NK-92 (cell line): ENCODE results near the gene C11orf91.
"Not testable (repeated sequence)": the region's sequence is repeated elsewhere in the genome, so short reads cannot be mapped to it uniquely, and the experiment has no call there.

Source experiments
- DNase-seq: peaks from one replicate; lab custom pipeline; 2025; ENCODE audit not compliant: unreplicated experiment; lab: John Stamatoyannopoulos, UW

Gene C11orf91

DNA sequence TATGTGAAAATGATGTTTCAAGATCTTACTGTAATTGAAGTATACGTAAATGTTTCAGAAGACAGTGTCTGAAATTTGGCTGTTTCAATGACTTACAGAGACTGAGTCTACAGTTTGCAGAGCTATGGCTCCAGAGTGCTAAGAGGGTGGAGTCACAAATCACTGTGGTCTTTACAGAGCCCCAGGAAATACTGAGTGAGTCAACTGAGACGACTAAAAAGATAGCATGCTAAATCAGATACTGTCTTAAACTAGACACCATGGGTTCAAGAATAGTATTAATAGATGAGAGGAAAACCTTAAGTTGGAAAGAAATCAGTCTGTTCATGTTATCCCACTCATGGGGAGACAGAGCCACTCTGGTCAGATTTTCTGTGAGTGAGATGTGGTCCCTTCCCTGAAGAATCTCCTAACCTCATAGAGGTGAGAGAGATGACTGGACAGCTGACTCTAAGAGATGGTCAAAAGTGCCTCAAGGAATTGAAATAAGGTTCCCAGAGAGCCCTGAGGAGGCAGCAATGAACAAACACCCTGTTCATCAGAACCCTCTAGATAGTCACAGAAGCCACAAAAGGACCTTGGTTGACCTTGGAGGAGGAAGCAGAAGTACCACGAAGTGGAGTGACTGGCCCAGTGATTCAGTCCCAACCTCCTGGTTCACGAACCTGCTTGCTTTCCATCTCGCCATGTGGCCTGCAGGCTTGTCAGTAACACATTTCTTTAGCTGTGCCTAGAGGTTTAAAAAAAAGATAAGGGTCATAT is 30.2 kb downstream of the C11orf91 start:
- DNase-seq, result no peak

DNA sequence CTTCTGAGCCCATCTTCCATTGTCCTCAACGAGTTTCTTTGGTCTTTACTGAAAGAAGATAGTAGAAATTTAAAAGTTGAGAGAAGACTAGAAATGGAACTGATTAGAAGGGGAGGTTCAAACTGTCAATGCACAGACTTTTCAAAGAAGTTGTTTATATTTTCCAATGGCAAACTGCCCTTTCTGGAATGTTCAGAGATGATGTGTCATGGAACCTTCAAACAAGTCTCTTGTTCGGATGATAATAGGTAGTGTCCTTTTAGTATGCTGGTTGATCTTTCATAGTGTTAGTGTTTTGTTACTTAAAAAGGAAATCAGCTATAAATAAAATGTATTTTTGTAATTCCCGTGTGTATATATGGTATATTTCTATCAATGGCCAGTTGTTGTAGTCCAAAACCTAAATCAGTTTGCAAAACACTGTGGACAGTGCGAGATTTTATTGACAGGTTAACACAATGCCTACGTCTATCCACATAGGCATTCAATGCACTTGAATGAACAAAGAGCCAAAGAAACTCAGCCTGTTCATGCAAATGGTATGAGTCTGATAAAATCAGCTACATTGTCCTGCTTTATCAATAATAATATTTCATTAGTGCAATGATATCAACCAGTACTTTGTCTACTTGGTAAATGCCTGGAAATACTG is 30.9 kb downstream of the C11orf91 start:
- DNase-seq, result no peak

DNA sequence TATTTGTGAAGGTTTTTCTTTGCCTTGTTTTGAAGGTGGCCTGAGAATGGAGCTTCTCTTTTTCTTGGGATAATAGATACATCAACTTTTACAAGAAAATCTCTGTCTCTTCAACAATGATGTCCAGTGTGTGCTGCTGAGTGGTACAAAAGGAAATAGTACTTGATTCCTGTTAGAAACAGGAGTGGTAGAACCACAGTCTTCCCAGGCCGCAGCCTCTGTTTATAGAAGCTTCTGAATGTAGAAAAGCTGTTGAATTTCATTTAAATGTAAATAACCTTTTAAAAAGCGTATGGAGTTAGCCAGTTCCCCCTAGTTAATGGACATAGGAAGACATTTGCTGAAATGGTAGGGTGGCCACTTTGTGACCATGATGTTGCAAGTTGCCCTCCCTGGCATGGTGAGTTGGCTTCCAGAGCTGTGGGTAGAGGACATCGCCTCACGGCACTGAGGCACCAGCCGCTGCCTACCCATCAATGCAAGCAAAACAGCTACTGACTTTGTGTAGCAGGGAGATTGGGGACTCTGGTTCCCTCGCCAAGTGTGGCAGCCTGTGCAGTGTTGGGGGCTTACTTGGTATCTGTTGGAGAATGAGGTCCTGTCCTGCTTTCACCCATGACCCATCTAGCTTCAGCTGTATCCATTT is 31.6 kb downstream of the C11orf91 start:
- DNase-seq, result no peak

DNA sequence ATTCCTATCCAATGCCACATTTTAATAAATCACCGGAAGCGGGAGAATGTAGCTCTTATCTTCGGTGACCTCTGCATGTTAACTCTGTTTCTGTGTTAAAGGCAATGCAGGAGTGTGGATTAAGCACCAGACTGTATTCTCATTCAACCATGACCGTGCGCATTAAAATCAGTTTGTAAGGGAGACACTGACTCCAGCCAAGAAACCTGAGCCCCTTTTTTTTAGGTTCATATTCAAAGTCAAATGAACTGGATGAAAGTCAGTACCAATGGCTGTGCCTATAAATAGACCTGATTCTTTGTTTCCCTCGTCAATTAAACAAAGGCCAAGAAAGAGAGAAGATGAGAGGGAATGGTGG is 32.2 kb downstream of the C11orf91 start:
- no peak for DNase-seq

DNA sequence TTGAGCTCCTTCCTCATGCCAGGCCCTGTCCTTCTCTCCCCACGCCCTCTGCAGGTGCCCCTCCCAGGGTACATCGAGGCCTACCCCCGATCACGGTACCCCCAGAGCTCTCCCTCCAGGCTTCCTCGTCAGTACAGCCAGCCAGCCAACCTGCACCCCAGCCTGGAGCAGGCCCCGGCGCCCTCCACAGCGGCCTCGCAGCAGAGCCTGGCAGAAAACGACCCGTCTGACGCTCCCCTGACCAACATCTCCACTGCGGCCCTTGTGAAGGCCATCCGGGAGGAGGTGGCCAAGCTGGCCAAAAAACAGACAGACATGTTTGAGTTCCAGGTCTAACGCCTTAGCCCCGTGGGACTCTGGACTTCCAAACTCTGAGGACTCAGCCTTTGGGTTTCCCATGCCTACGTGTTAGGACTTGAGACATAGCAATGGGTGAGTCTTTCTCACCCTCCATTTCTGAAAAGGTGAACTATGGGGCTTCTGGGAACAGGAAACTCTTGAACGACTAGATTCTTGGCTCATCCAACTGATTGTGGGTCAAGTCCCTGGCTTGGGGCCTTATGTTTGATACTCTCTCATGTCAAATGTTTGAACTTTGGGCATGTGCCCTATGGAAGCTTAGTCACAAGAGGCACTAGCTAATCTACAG is 32.7 kb downstream of the C11orf91 start:
- DNase-seq, result no peak

DNA sequence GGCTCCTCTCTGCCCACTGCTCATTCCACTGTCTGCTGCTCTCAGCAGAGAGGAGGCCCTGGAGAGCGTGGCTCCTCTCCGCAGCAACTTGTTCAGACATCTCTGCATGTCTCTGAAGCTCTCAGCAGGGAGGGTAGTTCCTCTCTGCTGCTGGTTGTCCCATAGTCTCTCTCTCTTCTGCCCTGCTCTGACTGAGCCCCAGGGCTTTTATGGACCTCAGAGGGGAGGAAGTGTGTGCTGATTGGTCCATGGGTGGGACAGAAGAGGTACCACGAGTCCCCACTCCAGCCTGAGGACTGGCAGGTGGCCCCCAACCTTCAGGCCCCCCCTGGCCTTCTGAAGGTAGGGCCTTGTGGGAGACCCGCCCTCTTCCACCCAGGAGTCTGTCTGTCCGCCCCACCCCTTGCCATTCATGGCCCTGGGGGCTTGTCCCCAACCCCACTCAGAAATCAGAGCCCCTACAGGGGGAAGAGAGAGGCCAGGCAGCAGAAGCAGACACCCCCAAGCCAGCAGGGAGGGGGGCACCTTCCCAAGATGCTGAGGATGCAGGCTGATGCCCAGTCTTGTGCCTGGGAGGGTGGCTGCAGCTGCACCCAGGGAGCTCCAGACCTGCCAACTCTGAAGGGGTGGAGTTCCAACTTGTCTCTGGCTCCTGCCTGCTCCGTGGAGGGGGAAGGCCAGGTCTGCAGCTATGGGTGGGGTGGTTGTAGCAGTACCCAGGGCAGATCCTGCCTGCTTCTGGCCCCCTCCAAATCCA is 35.1 kb downstream of the C11orf91 start:
- no peak for DNase-seq

DNA sequence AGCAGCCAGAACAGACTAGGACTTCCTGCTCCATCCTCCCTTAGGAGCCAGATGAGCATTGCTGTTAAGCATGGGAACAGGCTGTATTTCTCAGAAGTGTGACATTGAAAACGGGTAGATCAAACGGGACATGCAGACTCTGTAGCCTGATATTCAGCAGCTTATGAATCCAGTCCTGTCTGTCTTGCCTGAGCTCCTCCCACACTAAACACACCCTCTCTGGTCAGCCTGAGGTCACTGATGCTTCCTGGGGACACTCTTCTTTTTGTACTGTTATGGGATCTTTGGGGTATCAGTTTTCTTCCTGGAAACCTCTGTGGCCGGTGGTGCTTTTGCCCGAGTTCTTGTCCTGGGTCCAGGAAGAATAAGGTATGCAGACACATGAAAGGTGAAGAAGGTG is 35.8 kb downstream of the C11orf91 start:
- DNase-seq, result no peak

DNA sequence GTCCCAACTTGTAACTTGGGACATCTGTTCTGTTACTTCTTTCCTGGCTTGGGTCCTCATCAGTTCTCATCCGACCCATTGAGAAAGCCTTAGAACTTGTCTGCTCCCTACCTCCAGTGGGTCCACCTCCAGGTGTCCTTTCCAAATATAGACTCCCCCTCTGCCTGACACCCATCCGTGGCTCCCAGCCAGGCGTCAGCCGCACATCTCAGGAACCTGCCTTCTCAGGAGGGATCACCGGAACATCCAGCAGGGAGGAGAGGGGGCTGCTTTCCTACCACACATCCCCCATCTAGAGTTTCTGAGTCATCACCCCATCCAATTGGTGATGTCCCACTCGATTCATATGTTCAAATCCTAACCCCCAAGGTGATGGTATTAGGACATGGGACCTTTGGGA is 36.5 kb downstream of the C11orf91 start:
- DNase-seq, result no peak

DNA sequence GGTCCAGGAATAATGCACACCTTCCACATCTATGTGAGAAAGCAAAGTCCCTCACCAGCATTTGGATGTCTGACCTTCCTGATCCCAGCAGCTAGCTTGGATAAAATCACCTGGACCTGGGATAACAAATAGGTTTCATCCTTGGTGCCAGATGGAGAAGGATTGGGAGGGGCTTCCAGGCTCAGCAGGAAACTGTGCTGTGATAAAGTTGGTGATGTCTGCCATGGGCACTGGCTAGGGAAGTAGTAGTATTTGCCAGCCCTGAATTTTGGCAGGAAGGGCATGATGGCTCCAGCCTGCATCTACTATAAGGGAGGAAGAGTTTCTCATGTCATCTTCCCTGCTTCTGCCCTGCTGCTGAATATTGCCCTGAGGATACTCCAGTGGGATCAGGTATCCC is 37.5 kb downstream of the C11orf91 start:
- no peak for DNase-seq

DNA sequence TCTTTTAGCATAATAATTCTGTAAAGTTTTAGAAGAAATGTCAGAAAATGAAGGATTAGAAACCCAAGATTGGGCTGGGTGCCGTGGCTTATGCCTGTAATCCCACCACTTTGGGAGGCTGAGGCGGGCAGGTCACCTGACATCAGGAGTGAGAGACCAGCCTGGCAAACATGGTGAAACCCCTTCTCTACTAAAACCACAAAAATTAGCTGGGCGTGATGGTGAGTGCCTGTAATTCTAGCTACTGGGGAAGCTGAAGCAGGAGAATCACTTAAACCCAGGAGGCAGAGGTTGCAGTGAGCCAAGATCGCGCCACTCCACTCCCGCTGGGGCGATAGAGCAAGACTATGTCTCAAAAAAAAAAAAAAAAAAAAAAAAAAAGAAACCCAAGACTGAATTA is 39.1 kb downstream of the C11orf91 start:
- DNase-seq, result not testable (repeated sequence)

DNA sequence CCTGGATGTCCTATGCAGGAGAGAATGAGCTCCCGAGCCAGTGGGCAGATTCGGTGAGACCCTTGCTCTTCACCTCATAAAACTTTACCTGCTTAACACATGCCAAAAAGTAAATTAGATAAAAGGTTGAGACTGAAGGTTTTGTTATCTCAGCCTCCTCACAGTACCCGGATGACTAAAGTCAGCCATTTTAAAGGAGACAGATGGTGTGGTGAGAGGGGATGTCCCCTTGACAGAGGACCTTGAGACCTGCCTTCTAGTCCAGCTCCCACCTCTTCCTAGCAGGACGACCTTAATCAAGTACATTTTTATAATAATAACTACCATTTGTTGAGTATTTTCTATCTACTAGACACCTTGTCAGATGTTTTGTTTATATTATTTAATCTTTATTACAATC is 39.7 kb downstream of the C11orf91 start:
- no peak for DNase-seq

DNA sequence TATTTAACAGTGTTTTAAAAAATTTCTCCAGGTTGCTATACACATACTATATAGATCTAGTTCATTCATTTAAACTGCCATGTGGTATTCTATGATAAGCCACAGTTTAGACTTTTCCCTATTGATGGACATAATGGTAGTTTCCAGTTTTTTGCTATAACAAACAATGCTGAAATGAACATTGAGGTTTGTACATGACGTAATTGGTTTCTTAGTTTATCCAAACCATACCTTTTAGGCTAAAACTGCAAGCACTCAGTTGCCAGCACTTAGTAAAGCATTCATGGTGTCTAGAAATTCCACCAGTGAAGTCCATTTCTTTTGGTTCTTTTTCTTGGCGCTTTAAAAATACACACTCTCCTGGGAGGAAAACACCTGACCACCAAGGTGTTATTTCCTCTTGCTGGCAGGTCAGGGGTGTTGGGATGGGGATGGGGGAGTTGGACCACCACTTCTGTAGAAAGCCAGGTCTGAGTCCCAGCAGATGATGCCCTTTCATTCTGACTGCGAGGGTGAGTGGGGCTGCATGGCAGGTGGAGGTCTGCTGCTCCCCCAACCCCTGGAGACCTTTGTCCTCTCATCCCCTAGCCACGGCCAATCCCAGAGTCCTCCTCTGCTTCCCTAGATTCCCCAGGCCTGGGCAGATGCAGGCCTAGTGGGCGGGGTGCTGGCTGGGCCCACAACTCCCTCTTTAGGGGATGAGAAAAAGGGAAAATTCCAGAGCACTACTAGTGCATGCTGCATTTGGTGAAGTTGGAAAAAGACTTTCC is 41.1 kb downstream of the C11orf91 start:
- DNase-seq, result no peak

DNA sequence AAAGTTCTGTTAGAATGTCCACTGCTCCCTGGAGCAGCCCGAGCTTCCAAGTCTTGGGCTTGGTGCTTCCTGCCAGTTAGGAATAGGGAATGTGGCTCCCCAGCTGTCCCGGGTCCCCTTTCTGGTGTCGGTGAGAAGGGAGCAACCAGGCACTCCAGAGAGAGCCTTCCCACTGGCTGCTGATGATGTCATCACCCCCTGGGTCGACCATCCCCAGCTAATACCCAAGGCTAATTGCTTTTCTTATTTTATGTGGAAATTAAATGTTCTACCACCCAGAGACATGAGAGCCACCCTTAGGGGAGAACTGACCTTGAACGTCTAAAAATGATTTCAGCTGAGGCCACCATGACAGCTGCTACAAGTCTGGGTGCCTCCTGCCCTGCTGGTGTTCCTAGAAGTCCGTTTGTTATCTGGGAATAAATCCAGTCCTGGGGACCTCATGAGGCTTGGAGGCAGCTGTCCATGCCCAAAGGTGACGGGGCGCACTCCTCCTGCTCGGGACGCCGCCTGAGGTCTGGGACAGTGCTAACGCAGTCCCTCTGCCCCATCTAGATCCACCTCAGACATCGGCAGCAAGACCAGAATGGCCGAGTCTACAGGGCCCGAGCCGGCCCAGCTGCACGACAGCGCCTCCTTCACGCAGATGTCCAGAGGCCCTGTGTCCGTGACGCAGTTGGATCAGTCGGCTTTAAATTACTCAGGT is 42.3 kb downstream of the C11orf91 start:
- no peak for DNase-seq

DNA sequence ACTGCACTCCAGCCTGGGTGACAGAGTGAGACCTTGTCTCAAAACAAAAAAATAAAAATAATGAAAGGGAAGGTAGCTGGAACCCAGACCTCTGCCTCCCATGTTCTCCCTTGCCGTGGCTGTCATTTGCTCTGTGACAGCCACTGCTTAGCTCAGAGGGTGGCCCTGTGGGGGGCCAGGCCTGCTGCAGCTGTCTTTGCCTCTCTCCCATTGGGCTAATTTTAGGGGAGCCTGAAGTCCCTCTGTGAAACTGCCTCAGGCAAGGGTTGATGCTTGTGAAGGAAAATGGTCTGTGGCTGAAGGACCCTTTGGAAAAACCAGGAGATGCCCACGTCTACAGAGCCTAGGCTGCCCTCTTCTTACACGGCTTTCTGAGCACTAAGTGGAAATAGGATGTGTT is 42.9 kb downstream of the C11orf91 start:
- no peak for DNase-seq

DNA sequence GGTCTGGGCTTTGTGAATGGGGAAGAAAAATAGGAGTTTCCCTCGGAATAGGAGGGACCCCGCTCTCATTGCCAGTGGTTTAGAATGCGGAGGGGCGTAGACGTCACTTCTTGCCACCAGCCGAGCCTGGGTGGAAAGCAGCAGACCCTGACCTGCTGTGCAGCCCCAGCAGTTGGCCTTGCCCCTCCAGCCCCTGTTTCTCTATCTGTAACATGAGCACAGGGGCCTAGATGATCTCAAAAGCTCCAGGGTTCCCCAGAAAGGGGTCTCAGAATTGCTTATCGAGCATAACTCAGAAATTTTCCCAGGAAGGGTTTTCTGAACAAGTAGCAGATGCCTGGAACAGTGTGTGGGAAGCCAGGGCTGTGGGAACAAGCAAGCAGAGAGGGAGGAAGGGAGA is 43.9 kb downstream of the C11orf91 start:
- DNase-seq, result no peak

DNA sequence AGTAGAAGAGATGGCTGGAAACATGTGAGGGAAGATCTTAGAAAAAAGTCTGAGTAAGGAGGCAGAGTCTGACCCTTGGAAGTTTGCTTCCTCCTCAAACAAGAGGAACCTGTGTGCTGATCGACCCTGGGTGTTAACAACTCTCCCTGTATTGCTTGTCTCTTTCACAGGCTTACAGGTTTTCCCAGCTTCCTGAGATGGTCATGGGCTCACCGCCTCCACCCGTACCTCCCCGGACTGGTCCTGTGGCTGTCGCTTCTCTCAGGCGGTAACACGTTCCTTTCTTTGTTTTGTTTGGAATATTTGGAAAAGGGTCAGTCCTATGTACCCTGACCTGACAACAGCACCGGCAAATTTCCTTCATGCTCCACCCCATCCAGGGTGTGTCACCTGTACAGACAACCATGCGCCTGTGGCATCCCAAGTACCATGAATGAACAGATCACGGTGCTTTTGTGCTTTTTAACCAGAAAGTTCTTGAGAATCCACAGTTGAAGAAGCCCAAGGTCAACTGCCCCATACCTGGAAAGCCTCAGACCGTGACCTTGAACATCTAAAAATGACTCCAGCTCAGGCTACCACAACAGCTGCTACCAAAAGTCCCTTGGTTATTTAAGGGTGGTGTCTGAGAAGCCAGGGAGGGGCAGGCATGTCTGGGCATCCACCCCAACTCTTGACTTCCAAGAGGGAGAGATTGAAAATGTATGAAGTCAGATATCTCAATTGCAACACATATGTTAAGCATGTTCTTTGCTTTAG is 44.6 kb downstream of the C11orf91 start:
- no peak for DNase-seq

DNA sequence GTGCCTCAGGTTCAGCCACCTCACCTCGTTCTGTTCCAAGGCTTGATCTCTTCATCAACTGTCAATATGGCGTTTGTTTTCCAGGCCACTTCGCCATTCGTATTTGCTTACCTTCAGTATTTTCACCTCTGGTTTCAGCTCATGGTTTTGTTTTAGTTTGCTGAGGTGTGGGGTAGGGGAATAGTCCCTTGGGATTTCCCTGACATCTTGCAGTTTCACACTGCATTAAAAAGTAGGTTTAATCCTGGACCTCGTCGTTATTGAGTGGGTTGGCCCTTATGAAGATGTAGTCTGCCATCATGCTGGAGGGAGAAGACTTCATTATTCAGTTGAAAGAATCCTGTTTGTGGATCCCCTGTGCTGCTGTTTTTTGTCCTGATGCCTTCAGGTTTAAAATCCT is 46.0 kb downstream of the C11orf91 start:
- no peak for DNase-seq

DNA sequence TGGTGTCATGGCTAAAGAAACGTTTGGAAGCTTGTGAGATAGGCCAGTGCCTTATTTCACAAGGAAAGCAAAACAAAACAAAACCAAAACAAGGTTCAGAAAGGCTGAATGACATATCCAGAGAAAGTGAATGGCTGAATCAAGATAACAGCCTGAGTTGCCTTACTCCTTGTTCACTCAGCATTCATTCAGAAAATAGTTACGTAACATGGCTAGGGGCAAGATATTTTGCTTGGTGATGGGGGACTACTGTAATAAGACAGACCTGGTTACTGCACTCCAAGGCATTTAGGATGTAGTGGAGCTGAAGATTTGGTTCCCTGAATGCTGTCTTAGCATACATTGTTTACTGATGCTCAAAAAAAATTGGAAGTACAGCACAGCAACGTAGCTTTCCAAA is 47.7 kb downstream of the C11orf91 start:
- DNase-seq, result no peak

DNA sequence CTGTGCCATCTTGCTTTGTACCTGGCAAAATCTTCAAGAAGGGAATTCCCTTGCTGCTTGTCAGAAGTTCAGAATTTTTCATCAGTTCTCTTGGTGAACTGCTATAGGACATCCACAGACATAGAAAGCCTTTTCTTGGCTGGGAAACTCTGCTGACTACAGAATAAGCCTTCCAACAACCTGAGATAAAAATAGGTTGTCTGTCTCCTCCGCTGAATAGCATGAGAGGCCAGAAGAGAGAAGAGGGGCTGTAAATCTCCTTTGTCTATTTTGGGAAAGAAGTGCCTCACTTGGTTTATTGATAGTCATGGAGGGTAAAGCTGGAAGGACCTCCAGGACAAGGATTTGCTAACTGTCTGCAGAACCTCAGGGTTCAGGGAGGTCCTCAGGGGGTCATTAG is 48.2 kb downstream of the C11orf91 start:
- no peak for DNase-seq
